A673 (cell line): ENCODE measurements around the gene TMEM200C.

Experiments
- EZH2 ChIP-seq: fragments of 200-600 bp; sonication (generic); IDR thresholded peaks from 2 replicates; pipeline ENCODE4 v1.6.1; 2017; ENCODE audit warnings: borderline replicate concordance, low read depth, mild to moderate bottlenecking, mixed read lengths, antibody characterized with exemption, low read length; ENCODE audit not compliant: poor library complexity, severe bottlenecking
- TF ChIP-seq, protein P1 (sequence below): fragments of 300-800, 200-600 bp; sonication (generic); conservative IDR thresholded peaks from 2 replicates; pipeline ENCODE4 v1.5.1; 2017; ENCODE audit warnings: low read depth, mild to moderate bottlenecking, antibody characterized with exemption, low read length, moderate library complexity, mixed read lengths

DNA sequence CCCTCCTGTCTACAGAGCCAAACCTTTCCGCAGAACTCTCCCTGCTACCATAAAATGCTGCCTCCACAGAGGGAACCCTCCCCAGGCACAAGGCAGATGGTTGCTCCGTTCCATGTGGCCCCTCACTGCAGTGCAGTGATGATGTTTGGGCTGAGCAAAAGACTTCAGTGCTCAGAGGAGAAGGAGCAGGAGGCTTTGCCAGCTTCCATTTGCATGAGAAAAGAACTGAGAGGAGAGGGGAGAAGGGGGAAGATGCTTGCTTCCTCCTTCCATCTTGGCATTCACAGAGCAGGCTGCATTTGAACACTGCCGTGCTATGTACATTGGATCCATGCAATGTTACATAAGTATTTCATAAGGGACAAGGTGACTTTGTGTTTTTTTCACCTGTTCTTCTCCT, 46.6 kb upstream of the TMEM200C start:
- TF ChIP-seq, protein P1, sequence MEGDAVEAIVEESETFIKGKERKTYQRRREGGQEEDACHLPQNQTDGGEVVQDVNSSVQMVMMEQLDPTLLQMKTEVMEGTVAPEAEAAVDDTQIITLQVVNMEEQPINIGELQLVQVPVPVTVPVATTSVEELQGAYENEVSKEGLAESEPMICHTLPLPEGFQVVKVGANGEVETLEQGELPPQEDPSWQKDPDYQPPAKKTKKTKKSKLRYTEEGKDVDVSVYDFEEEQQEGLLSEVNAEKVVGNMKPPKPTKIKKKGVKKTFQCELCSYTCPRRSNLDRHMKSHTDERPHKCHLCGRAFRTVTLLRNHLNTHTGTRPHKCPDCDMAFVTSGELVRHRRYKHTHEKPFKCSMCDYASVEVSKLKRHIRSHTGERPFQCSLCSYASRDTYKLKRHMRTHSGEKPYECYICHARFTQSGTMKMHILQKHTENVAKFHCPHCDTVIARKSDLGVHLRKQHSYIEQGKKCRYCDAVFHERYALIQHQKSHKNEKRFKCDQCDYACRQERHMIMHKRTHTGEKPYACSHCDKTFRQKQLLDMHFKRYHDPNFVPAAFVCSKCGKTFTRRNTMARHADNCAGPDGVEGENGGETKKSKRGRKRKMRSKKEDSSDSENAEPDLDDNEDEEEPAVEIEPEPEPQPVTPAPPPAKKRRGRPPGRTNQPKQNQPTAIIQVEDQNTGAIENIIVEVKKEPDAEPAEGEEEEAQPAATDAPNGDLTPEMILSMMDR, result no peak
- no peak for TF ChIP-seq EZH2
